GM19438 (cell line): ENCODE data around the gene ALKBH7.

Source experiments
- ATAC-seq: cut with Tn5 transposase; IDR thresholded peaks from one replicate; pipeline ENCODE4 v1.9.1; 2021; ENCODE audit warnings: low read depth; ENCODE audit not compliant: unreplicated experiment

ALKBH7 gene

DNA sequence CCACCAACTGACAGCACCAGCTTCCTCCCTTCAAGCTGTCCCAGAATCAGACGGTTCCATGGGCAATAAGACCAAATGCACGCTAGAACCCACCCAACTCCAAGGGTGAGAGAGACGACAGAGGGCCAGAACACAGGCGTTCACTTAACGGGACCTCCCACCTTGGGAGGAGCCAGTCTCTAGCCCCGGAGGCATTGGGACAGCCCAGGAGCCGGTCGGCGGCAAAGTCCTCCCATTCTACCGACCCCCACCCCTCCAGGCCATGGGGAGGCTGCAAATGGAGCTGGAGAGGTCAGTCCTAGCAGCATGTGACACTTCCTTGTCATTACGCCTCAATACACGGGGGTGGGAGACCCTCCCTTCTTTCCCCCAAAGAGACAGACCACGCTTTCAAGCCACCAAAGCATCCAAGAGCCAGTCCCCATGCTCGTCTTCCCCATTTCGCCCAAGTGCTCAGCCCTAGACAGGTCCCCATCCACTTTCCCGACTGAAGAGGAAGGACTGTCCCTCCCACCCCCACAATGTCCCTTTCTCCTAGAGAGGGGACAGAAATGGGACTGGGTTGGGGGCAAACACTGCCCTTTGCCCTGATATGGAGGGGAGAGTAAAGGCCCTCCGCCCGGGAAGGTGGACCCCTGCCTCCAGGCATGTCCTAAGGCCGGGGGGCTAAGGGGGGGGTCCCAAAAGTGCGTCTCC is 51.1 kb downstream of the ALKBH7 start:
- ATAC-seq: no peak

DNA sequence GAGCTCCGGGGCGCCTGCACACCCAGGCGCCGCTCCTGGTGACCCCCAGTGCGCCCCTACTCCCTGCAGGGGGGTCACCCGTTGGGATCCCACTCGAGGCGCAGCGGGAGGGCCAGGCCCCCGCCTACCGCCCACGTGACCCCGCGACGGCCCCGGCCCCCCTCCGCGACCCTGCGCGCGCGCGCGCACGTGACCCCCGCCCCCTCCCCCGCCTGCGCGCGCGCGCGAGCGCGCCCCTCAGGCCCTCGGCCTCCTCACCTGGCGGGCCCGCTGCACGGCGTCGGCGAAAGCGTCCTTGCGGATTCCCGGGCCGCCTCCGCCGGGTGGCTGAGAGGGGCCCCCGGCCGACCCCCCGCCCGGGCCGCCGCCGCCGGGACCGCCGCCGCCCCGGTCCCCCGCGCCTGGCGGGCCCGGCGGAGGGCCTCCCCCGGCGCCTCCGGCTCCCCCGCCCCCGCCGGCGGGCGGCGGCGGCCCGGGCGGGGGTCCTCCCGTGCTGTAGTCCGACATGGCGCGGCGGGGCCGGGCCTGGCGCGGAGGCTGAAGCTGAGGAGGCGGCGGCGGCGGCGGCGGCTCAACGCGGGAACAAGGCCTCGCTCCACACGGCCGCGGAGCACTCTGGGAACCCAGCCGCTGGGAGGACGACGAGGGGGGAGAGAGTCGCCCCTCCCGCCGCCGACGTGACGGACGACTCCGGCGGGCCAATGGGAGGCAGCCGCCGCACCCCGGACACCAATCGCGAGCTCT is 51.8 kb downstream of the ALKBH7 start, which contains the start of gene KHSRP:
Gene KHSRP, minus strand, starts transcription at position 617 of the 744 bp plus-strand sequence. Its CDS starts 110 bp downstream, at position 507.
- no peak for ATAC-seq
